ENCODE results near the gene MRTFA. TPM values are rescaled to one million over a fixed set of nuclear protein-coding genes. Genes with fewer than 3 reads are reported as not detected.
"Not testable (repeated sequence)": the region's sequence is repeated elsewhere in the genome, so short reads cannot be mapped to it uniquely, and the experiment has no call there.

Gene MRTFA
- total and polyA plus RNA-seq, 5 experiments from 2014 or later = 10.7 to 122 (median 31.0) TPM

GRCh38 chr22:40396882-40397281 is 239.6 kb downstream of the MRTFA start:
- POLR2A ChIA-PET = interaction anchor here (0.6 to 2.3 kb wide), 3 partner anchors 11 to 68 kb away, joined by 7 to 11 read pairs (median 8); no protein-coding TSS in a partner anchor
- peak overlapping the region; percentile 33 to 96 (median 80) for H3K27ac Mint-ChIP-seq
- H3K4me3 Mint-ChIP-seq = peak overlapping the region in 3 of 10 donors; percentile 2 to 64 (median 44)
- DNase-seq (no peak), ATAC-seq (no peak)
- no peaks in the 10 kb centered on the region for H3K36me3 Mint-ChIP-seq
- peaks cover 38 to 91% (median 90%) of the 10 kb centered on the region in 4 donors for H3K4me1 Mint-ChIP-seq
- no peaks in the 10 kb centered on the region for H3K27me3 Mint-ChIP-seq
- H3K9me3 Mint-ChIP-seq = no peaks in the 10 kb centered on the region

- no peaks in the 10 kb centered on the region for H3K27me3 Mint-ChIP-seq
- no peaks in the 10 kb centered on the region for H3K36me3 Mint-ChIP-seq
- POLR2A ChIA-PET = interaction anchor here (2.1 to 3.5 kb wide), 2 partner anchors 11 to 13 kb away, joined by 9 to 11 read pairs; no protein-coding TSS in a partner anchor
- peak overlapping the region in 9 of 10 donors; percentile 12 to 96 (median 75) for H3K27ac Mint-ChIP-seq
- no peak for ATAC-seq
- H3K4me3 Mint-ChIP-seq = peak overlapping the region in 8 of 10 donors; percentile 1 to 54 (median 19)
- peaks cover 36 to 87% (median 85%) of the 10 kb centered on the region in 4 donors for H3K4me1 Mint-ChIP-seq
- H3K9me3 Mint-ChIP-seq = no peaks in the 10 kb centered on the region
- DNase-seq = no peak
Measured at GRCh38 chr22:40395607-40396006, 240.9 kb downstream of the MRTFA start.

- Mint-ChIP-seq H3K27ac (peak overlapping the region in 7 of 10 donors; percentile 12 to 87 (median 66)), H3K9me3 (no peaks in the 10 kb centered on the region), H3K4me1 (peaks cover 33 to 85% (median 79%) of the 10 kb centered on the region in 4 donors), H3K4me3 (peak overlapping the region in 2 of 10 donors; percentile 23 to 45), H3K27me3 (no peaks in the 10 kb centered on the region), H3K36me3 (no peaks in the 10 kb centered on the region)
- no peak for DNase-seq
- POLR2A ChIA-PET = interaction anchor here (0.7 to 3.5 kb wide), 3 partner anchors 12 to 242 kb away, joined by 3 to 9 read pairs (median 3); no protein-coding TSS in a partner anchor
- ATAC-seq = peak in 1 of 2 donors; percentile 63
Measured at GRCh38 chr22:40394607-40395006, 241.9 kb downstream of the MRTFA start.

- DNase-seq (no peak), ATAC-seq (no peak)
- Mint-ChIP-seq H3K9me3 (no peaks in the 10 kb centered on the region), H3K27ac (peak overlapping the region in 5 of 10 donors; percentile 0 to 63 (median 47)), H3K4me3 (no peak overlapping the region), H3K4me1 (peaks cover 41 to 81% (median 76%) of the 10 kb centered on the region in 4 donors), H3K27me3 (no peaks in the 10 kb centered on the region), H3K36me3 (peaks cover 0 to 6% (median 0%) of the 10 kb centered on the region in 3 donors)
- POLR2A ChIA-PET = interaction anchor here (0.7 to 3.5 kb wide), 6 partner anchors 10 to 476 kb away, joined by 3 to 9 read pairs (median 4); no protein-coding TSS in a partner anchor
Measured at GRCh38 chr22:40392618-40393017, 243.9 kb downstream of the MRTFA start.

GRCh38 chr22:40391417-40391816 is 245.1 kb downstream of the MRTFA start:
- H3K36me3 Mint-ChIP-seq = peaks cover 0 to 6% (median 0%) of the 10 kb centered on the region in 3 donors
- no peak overlapping the region for H3K4me3 Mint-ChIP-seq
- H3K27ac Mint-ChIP-seq = peak overlapping the region in 5 of 10 donors; percentile 30 to 82 (median 66)
- POLR2A ChIA-PET = interaction anchor here (1.3 kb wide), 1 partner anchor 348 kb away, joined by 3 read pairs; no protein-coding TSS in a partner anchor
- ATAC-seq (no peak), DNase-seq (no peak)
- H3K4me1 Mint-ChIP-seq = peaks cover 37 to 79% (median 72%) of the 10 kb centered on the region in 4 donors
- H3K9me3 Mint-ChIP-seq = no peaks in the 10 kb centered on the region
- H3K27me3 Mint-ChIP-seq = no peaks in the 10 kb centered on the region

GRCh38 chr22:40388231-40388630 is 248.3 kb downstream of the MRTFA start:
- peak overlapping the region in 9 of 10 donors; percentile 10 to 68 (median 52) for H3K27ac Mint-ChIP-seq
- DNase-seq (no peak), ATAC-seq (no peak)
- H3K27me3 Mint-ChIP-seq = no peaks in the 10 kb centered on the region
- no peaks in the 10 kb centered on the region for H3K9me3 Mint-ChIP-seq
- POLR2A ChIA-PET = interaction anchor here (0.8 to 0.9 kb wide), 2 partner anchors 11 to 13 kb away, joined by 3 read pairs; no protein-coding TSS in a partner anchor
- H3K4me3 Mint-ChIP-seq = peak overlapping the region in 2 of 10 donors; percentile 40 to 48
- peaks cover 45 to 76% (median 72%) of the 10 kb centered on the region in 4 donors for H3K4me1 Mint-ChIP-seq
- peaks cover 0 to 6% (median 0%) of the 10 kb centered on the region in 3 donors for H3K36me3 Mint-ChIP-seq

- H3K36me3 Mint-ChIP-seq = peaks cover 0 to 6% (median 0%) of the 10 kb centered on the region in 3 donors
- no peaks in the 10 kb centered on the region for H3K27me3 Mint-ChIP-seq
- DNase-seq (no peak), ATAC-seq (no peak)
- POLR2A ChIA-PET = interaction anchor here (0.8 to 0.9 kb wide), 2 partner anchors 11 to 13 kb away, joined by 3 read pairs; no protein-coding TSS in a partner anchor
- H3K9me3 Mint-ChIP-seq = no peaks in the 10 kb centered on the region
- H3K27ac Mint-ChIP-seq = peak overlapping the region; percentile 7 to 82 (median 56)
- peaks cover 45 to 77% (median 73%) of the 10 kb centered on the region in 4 donors for H3K4me1 Mint-ChIP-seq
- peak overlapping the region in 4 of 10 donors; percentile 32 to 48 (median 37) for H3K4me3 Mint-ChIP-seq
Measured at GRCh38 chr22:40387746-40388145, 248.8 kb downstream of the MRTFA start.

GRCh38 chr22:40385036-40385782 is 251.3 kb downstream of the MRTFA start:
- peak; percentile 94 to 97 for ATAC-seq
- POLR2A ChIA-PET = interaction anchor here (0.9 to 2.5 kb wide), 11 partner anchors 9 to 341 kb away, joined by 3 to 11 read pairs (median 7); partner anchors contain the start of gene SGSM3

GRCh38 chr22:40383905-40384304 is 252.6 kb downstream of the MRTFA start:
- Mint-ChIP-seq H3K4me3 (peak overlapping the region in 7 of 10 donors; percentile 20 to 79 (median 44)), H3K27ac (peak overlapping the region; percentile 83 to 93 (median 90)), H3K27me3 (no peaks in the 10 kb centered on the region), H3K4me1 (peaks cover 42 to 76% (median 70%) of the 10 kb centered on the region in 4 donors), H3K9me3 (no peaks in the 10 kb centered on the region), H3K36me3 (peaks cover 0 to 4% (median 0%) of the 10 kb centered on the region in 3 donors)
- no peak for ATAC-seq
- no peak for DNase-seq
- POLR2A ChIA-PET = interaction anchor here (0.7 to 2.5 kb wide), 9 partner anchors 11 to 107 kb away, joined by 3 to 9 read pairs (median 6); partner anchors contain the start of gene SGSM3

More at GRCh38 chr22:40385036-40385782, 251.3 kb downstream of the MRTFA start:
- Mint-ChIP-seq H3K27me3 (no peaks in the 10 kb centered on the region), H3K4me3 (peak overlapping the region; percentile 73 to 89 (median 84)), H3K9me3 (no peaks in the 10 kb centered on the region), H3K27ac (peak overlapping the region; percentile 89 to 98 (median 96)), H3K36me3 (peaks cover 0 to 6% (median 0%) of the 10 kb centered on the region in 3 donors), H3K4me1 (peaks cover 38 to 71% (median 63%) of the 10 kb centered on the region in 4 donors)
- peak in 8 of 10 donors; percentile 20 to 73 (median 49) for DNase-seq

- Mint-ChIP-seq H3K9me3 (no peaks in the 10 kb centered on the region), H3K27ac (peak overlapping the region in 2 of 10 donors; percentile 42 to 90), H3K4me1 (peaks cover 29 to 67% (median 59%) of the 10 kb centered on the region in 4 donors), H3K4me3 (no peak overlapping the region), H3K27me3 (no peaks in the 10 kb centered on the region), H3K36me3 (peaks cover 0 to under 1% (median 0%) of the 10 kb centered on the region in 3 donors)
- DNase-seq = no peak
- POLR2A ChIA-PET = interaction anchor here (0.6 kb wide), 1 partner anchor 12 kb away, joined by 5 read pairs; no protein-coding TSS in a partner anchor
- no peak for ATAC-seq
Measured at GRCh38 chr22:40381461-40381860, 255.1 kb downstream of the MRTFA start.

GRCh38 chr22:40378448-40378847 is 258.1 kb downstream of the MRTFA start:
- ATAC-seq, H3K27me3 Mint-ChIP-seq, H3K4me3 Mint-ChIP-seq, DNase-seq, H3K9me3 Mint-ChIP-seq: not testable (repeated sequence)
- POLR2A ChIA-PET = interaction anchor here (0.7 kb wide), 1 partner anchor 14 kb away, joined by 3 read pairs; no protein-coding TSS in a partner anchor
- Mint-ChIP-seq H3K4me1 (peaks cover 18 to 65% (median 47%) of the 10 kb centered on the region in 4 donors), H3K36me3 (peaks cover 0 to 13% (median 2%) of the 10 kb centered on the region in 3 donors), H3K27ac (peak overlapping the region in 3 of 10 donors; percentile 8 to 74 (median 40))

GRCh38 chr22:40377931-40378330 is 258.6 kb downstream of the MRTFA start:
- no peak for DNase-seq
- no peaks in the 10 kb centered on the region for H3K27me3 Mint-ChIP-seq
- peaks cover 0 to 16% (median 2%) of the 10 kb centered on the region in 3 donors for H3K36me3 Mint-ChIP-seq
- peak overlapping the region in 3 of 10 donors; percentile 8 to 74 (median 48) for H3K27ac Mint-ChIP-seq
- H3K4me1 Mint-ChIP-seq = peaks cover 19 to 65% (median 47%) of the 10 kb centered on the region in 4 donors
- POLR2A ChIA-PET = interaction anchor here (0.6 to 1.3 kb wide), 2 partner anchors 23 to 1421 kb away, joined by 3 to 4 read pairs; no protein-coding TSS in a partner anchor
- H3K9me3 Mint-ChIP-seq = no peaks in the 10 kb centered on the region
- ATAC-seq = no peak
- H3K4me3 Mint-ChIP-seq = no peak overlapping the region
